DND-41 (cell line): ENCODE results near the gene ID1.
A peak's percentile ranks its signal among the peaks of the same experiment; 100 is the strongest.

ENCODE experiments used
- ATAC-seq: fragments of 200-7000 bp; cut with Tn5 transposase; 3 replicates; pipeline ENCODE4 v1.9.1; 2021; ENCODE audit warnings: low read depth; ENCODE audit not compliant: insufficient read depth
- DNase-seq: peaks from one replicate; pipeline ENCODE4 v3.0.0-alpha.2; 2020
- H2AFZ ChIP-seq: 2 replicates; pipeline ENCODE4 v1.6.0; 2012; ENCODE audit warnings: low read depth, low read length
- H3K27ac ChIP-seq: 2 replicates; pipeline ENCODE4 v1.5.1; 2012; ENCODE audit warnings: low read length, inconsistent platforms
- H3K27me3 ChIP-seq: fragments of 200-600 bp; sonication (generic); 2 replicates; pipeline ENCODE4 v1.6.0; 2012; ENCODE audit warnings: low read length, mild to moderate bottlenecking, inconsistent platforms; ENCODE audit not compliant: insufficient read depth, poor library complexity
- H3K36me3 ChIP-seq: 2 replicates; pipeline ENCODE4 v1.5.1; 2012; ENCODE audit warnings: low read length, inconsistent platforms; ENCODE audit not compliant: insufficient read depth
- H3K4me1 ChIP-seq: 2 replicates; pipeline ENCODE4 v1.5.1; 2012; ENCODE audit warnings: mild to moderate bottlenecking, low read length; ENCODE audit not compliant: insufficient read depth
- H3K4me2 ChIP-seq: 2 replicates; pipeline ENCODE4 v1.6.0; 2012; ENCODE audit warnings: mild to moderate bottlenecking, moderate library complexity, low read length, inconsistent platforms; ENCODE audit not compliant: insufficient read depth
- H3K4me3 ChIP-seq, 2 experiments: fragments of 200-600 bp in 1 of 2; shearing (Covaris generic) in 1 of 2; 2 replicates each; pipeline ENCODE4 v1.5.1; 2012 to 2016; ENCODE audit warnings: inconsistent platforms in 2 of 2, low read length in 2 of 2, mild to moderate bottlenecking in 2 of 2, low read depth in 1 of 2, moderate library complexity in 1 of 2
- H3K79me2 ChIP-seq: 2 replicates; pipeline ENCODE4 v1.6.0; 2012; ENCODE audit warnings: low read length, inconsistent platforms; ENCODE audit not compliant: insufficient read depth
- H3K9ac ChIP-seq: 2 replicates; pipeline ENCODE4 v1.6.0; 2012; ENCODE audit warnings: low read depth, mild to moderate bottlenecking, inconsistent platforms, low read length, moderate library complexity
- H3K9me3 ChIP-seq: 2 replicates; pipeline ENCODE4 v1.5.1; 2012; ENCODE audit warnings: low read length, moderate library complexity, mild to moderate bottlenecking, inconsistent platforms; ENCODE audit not compliant: insufficient read depth, severe bottlenecking
- H4K20me1 ChIP-seq: 2 replicates; pipeline ENCODE4 v1.6.0; 2012; ENCODE audit warnings: low read length; ENCODE audit not compliant: insufficient read depth
- CTCF ChIP-seq: IDR thresholded peaks from 2 replicates; pipeline ENCODE4 v1.5.1; 2012; ENCODE audit warnings: borderline replicate concordance, low read length, moderate library complexity, mild to moderate bottlenecking; ENCODE audit not compliant: poor library complexity, severe bottlenecking; ENCODE audit errors: extremely low read depth
- EZH2 ChIP-seq: IDR thresholded peaks from 3 replicates; pipeline ENCODE4 v1.6.1; 2012; ENCODE audit warnings: borderline replicate concordance, low read depth, mild to moderate bottlenecking, moderate library complexity, low read length, inconsistent platforms; ENCODE audit not compliant: severe bottlenecking

The ID1 gene

GRCh38 chr20:31602779-31603441, 2.2 kb upstream of the ID1 start:
- H3K4me2 ChIP-seq, result no peak overlapping the region
- H3K4me3 ChIP-seq, result no peak overlapping the region
- no peaks in the 10 kb centered on the region for H4K20me1 ChIP-seq
- H3K27me3 ChIP-seq, result peaks cover 26% of the 10 kb centered on the region
- peaks cover 39% of the 10 kb centered on the region for H3K4me1 ChIP-seq
- ATAC-seq, result peak; percentile 63
- H3K79me2 ChIP-seq, result no peaks in the 10 kb centered on the region
- H3K36me3 ChIP-seq, result no peaks in the 10 kb centered on the region
- no peak for TF ChIP-seq CTCF
- TF ChIP-seq EZH2, result no peak
- peak; percentile 68 for DNase-seq
- H3K27ac ChIP-seq, result no peak overlapping the region
- H3K9me3 ChIP-seq, result no peaks in the 10 kb centered on the region
- no peak overlapping the region for H2AFZ ChIP-seq
- no peak overlapping the region for H3K9ac ChIP-seq

GRCh38 chr20:31603822-31604566, 1.1 kb upstream of the ID1 start:
- H3K9ac ChIP-seq, result peak overlapping the region; percentile 62
- peak overlapping the region; percentile 85 for H2AFZ ChIP-seq
- TF ChIP-seq EZH2, result no peak
- no peak for TF ChIP-seq CTCF
- ATAC-seq, result peak; percentile 48
- DNase-seq, result peak; percentile 85
- no peaks in the 10 kb centered on the region for H3K36me3 ChIP-seq
- no peaks in the 10 kb centered on the region for H3K79me2 ChIP-seq
- peak overlapping the region; percentile 97 for H3K4me2 ChIP-seq
- no peaks in the 10 kb centered on the region for H3K9me3 ChIP-seq
- H3K4me1 ChIP-seq, result peaks cover 39% of the 10 kb centered on the region
- peak overlapping the region; percentile 42; the same call in 1 of the 2 replicates for H3K27ac ChIP-seq
- H4K20me1 ChIP-seq, result no peaks in the 10 kb centered on the region
- H3K27me3 ChIP-seq, result peaks cover 26% of the 10 kb centered on the region
- H3K4me3 ChIP-seq, result peak overlapping the region; percentile 34 to 70; a peak in 3 of 4 replicates

GRCh38 chr20:31604567-31605030, 490 bp upstream of the ID1 start:
- Histone ChIP-seq H3K27me3 (peaks cover 26% of the 10 kb centered on the region), H3K4me2 (peak overlapping the region; percentile 97), H3K4me3 (peak overlapping the region; percentile 34 to 70), H3K4me1 (peaks cover 39% of the 10 kb centered on the region), H3K27ac (peak overlapping the region; percentile 42; the same call in 1 of the 2 replicates), H3K9me3 (no peaks in the 10 kb centered on the region), H3K9ac (peak overlapping the region; percentile 62), H3K36me3 (no peaks in the 10 kb centered on the region), H3K79me2 (no peaks in the 10 kb centered on the region), H2AFZ (peak overlapping the region; percentile 85), H4K20me1 (no peaks in the 10 kb centered on the region)
- peak; percentile 0; the same call in 1 of the 3 replicates for ATAC-seq
- no peak for DNase-seq
- TF ChIP-seq CTCF, result no peak
- no peak for TF ChIP-seq EZH2
